Stimulated activated CD4-positive, alpha-beta T cell treated with anti-CD3 and anti-CD28 coated beads, Interleukin-2, amount 100 ng/mL, for 48 hours (primary cell): ENCODE measurements around the gene GPATCH4.
"Not testable (repeated sequence)": the region's sequence is repeated elsewhere in the genome, so short reads cannot be mapped to it uniquely, and the experiment has no call there.

ENCODE experiments used
- DNase-seq, 2 donors: peaks; one replicate each; pipeline ENCODE4 v3.0.0-alpha.2; 2020

GPATCH4 gene

GRCh38 chr1:156601122-156601830, at the start of gene GPATCH4:
TSS of gene GPATCH4 (minus strand) at chr1:156601479.
- DNase-seq = peak; percentile 67 to 72

- no peak for DNase-seq
These were observed 47.7 kb upstream of the GPATCH4 start for GRCh38 chr1:156648951-156649350.

- DNase-seq = no peak
These were observed 47.2 kb upstream of the GPATCH4 start for GRCh38 chr1:156648496-156648895.

- DNase-seq = no peak
These were observed 46.1 kb upstream of the GPATCH4 start for GRCh38 chr1:156647351-156647750.

GRCh38 chr1:156646738-156647211, 45.5 kb upstream of the GPATCH4 start:
- DNase-seq = no peak

- DNase-seq = no peak
These were observed 44.4 kb upstream of the GPATCH4 start for GRCh38 chr1:156645666-156646065.

GRCh38 chr1:156645056-156645455, 43.8 kb upstream of the GPATCH4 start:
- DNase-seq = no peak

- DNase-seq = no peak
These were observed 43.4 kb upstream of the GPATCH4 start for GRCh38 chr1:156644640-156645039.

- no peak for DNase-seq
These were observed 42.9 kb upstream of the GPATCH4 start for GRCh38 chr1:156644146-156644545.

- DNase-seq = no peak
These were observed 42.5 kb upstream of the GPATCH4 start for GRCh38 chr1:156643778-156644092.

GRCh38 chr1:156643049-156643777, 41.9 kb upstream of the GPATCH4 start:
- no peak for DNase-seq

- DNase-seq = no peak
These were observed 41.2 kb upstream of the GPATCH4 start for GRCh38 chr1:156642265-156643048.

- no peak for DNase-seq
These were observed 40.5 kb upstream of the GPATCH4 start, which contains the start of gene BCAN for GRCh38 chr1:156641761-156642264. TSS of gene BCAN (plus strand) at chr1:156642117. CDS start at chr1:156646055, 3,938 bp downstream.

GRCh38 chr1:156640842-156641706, 39.8 kb upstream of the GPATCH4 start:
- no peak for DNase-seq

GRCh38 chr1:156639601-156640101, 38.4 kb upstream of the GPATCH4 start:
- DNase-seq = no peak

- no peak for DNase-seq
These were observed 37.1 kb upstream of the GPATCH4 start for GRCh38 chr1:156638189-156638985.

- no peak for DNase-seq
These were observed 31.1 kb upstream of the GPATCH4 start for GRCh38 chr1:156632355-156632754.

- not testable (repeated sequence) for DNase-seq
These were observed 29.9 kb upstream of the GPATCH4 start for GRCh38 chr1:156631152-156631551.

GRCh38 chr1:156629823-156630449, 28.7 kb upstream of the GPATCH4 start:
- DNase-seq = no peak

GRCh38 chr1:156627313-156627880, 26.1 kb upstream of the GPATCH4 start:
- DNase-seq = no peak
